ENCODE data around the gene DIAPH2.

DNA sequence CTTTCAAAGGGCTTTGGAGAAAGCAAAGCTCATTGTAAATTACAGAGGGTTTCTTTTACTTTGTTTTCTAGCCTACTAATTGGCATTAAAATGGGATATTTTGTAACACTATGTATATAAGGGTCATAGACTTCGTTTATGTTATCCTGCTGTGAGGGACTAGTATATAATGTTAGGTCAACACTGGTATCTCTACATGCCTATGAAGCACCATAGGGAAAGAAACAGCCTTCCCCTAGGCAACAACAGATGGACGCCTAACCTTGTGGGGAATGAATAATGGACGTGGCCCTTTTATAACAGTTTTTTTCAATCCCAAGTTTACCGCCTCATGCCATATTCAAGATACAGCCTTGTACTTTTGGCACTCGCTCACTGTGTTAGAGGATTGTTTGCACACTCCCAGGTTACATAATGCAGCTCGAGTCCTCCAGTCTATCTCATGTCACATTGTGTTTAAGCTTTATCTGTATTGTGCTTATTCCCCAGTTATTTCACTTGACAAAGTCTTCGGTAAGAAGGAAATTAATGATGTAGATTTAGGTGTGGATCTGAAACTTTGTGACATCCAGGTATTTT, 910.1 kb downstream of the DIAPH2 start:
- TF ChIP-seq, protein P1, sequence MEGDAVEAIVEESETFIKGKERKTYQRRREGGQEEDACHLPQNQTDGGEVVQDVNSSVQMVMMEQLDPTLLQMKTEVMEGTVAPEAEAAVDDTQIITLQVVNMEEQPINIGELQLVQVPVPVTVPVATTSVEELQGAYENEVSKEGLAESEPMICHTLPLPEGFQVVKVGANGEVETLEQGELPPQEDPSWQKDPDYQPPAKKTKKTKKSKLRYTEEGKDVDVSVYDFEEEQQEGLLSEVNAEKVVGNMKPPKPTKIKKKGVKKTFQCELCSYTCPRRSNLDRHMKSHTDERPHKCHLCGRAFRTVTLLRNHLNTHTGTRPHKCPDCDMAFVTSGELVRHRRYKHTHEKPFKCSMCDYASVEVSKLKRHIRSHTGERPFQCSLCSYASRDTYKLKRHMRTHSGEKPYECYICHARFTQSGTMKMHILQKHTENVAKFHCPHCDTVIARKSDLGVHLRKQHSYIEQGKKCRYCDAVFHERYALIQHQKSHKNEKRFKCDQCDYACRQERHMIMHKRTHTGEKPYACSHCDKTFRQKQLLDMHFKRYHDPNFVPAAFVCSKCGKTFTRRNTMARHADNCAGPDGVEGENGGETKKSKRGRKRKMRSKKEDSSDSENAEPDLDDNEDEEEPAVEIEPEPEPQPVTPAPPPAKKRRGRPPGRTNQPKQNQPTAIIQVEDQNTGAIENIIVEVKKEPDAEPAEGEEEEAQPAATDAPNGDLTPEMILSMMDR (IDR thresholded peaks at IDR 0.05): no peak
- no peak for TF ChIP-seq POLR2A (IDR thresholded peaks at IDR 0.05)
